HEK293 (cell line): ENCODE measurements around the gene CELA1.
"Not testable (repeated sequence)": the region's sequence is repeated elsewhere in the genome, so short reads cannot be mapped to it uniquely, and the experiment has no call there.

Experiments used
- CTCF ChIA-PET: fragments of 350-600 bp; formaldehyde crosslinking; extraction: SDS; loops from one replicate; lab custom pipeline; 2021; ENCODE audit warnings: antibody characterized with exemption; lab: Yijun Ruan, JAX
- POLR2A ChIA-PET: fragments of 300-600 bp; formaldehyde crosslinking; extraction: SDS; loops from one replicate; lab custom pipeline; 2020; ENCODE audit warnings: antibody characterized with exemption, inconsistent platforms; lab: Yijun Ruan, JAX
- H3K27ac ChIP-seq: fragments of 200-500 bp; sonication (Bioruptor generic); 2 replicates; pipeline ENCODE4 v1.5.1; 2014; ENCODE audit warnings: low read depth, low read length, control low read depth, inconsistent platforms; ENCODE audit errors: extremely low read depth
- H3K36me3 ChIP-seq, 2 experiments: fragments of 200-500 bp in 1 of 2; sonication (Bioruptor generic) in 1 of 2; 1 replicate in 1 of 2; 2 replicates in 1 of 2; pipeline ENCODE4 v1.5.1; 2014 to 2017; ENCODE audit warnings: inconsistent platforms in 2 of 2, low read length in 2 of 2; ENCODE audit not compliant: control insufficient read depth in 2 of 2, insufficient read depth in 1 of 2
- H3K4me1 ChIP-seq: fragments of 200-500 bp; sonication (Bioruptor generic); 2 replicates; pipeline ENCODE4 v1.5.1; 2014; ENCODE audit warnings: mild to moderate bottlenecking, low read length, inconsistent platforms; ENCODE audit not compliant: control insufficient read depth, insufficient read depth
- H3K4me3 ChIP-seq: 2 replicates; pipeline ENCODE4 v1.5.1; 2011; ENCODE audit warnings: low read depth, mild to moderate bottlenecking, control low read depth, low read length, moderate library complexity
- H3K9me3 ChIP-seq: fragments of 200-500 bp; sonication (Bioruptor generic); 2 replicates; pipeline ENCODE4 v1.5.1; 2014; ENCODE audit warnings: low read depth, low read length, inconsistent platforms; ENCODE audit not compliant: control insufficient read depth, insufficient read depth
- IKZF3 ChIP-seq: fragments of 450-650 bp; IDR thresholded peaks from 2 replicates; pipeline ENCODE4 v1.5.0; 2018; ENCODE audit warnings: missing biosample characterization, mild to moderate bottlenecking, missing genetic modification characterization, moderate library complexity
- KLF1 ChIP-seq: fragments of 450-650 bp; formaldehyde crosslinking; IDR thresholded peaks from 2 replicates; pipeline ENCODE4 v1.5.1; 2016; ENCODE audit warnings: missing biosample characterization, missing genetic modification characterization
- SCRT1 ChIP-seq: fragments of 450-650 bp; formaldehyde crosslinking; IDR thresholded peaks from 2 replicates; pipeline ENCODE4 v1.5.1; 2016; ENCODE audit warnings: missing biosample characterization, missing genetic modification characterization, borderline replicate concordance
- SCRT2 ChIP-seq: fragments of 450-650 bp; formaldehyde crosslinking; IDR thresholded peaks from 2 replicates; pipeline ENCODE4 v1.5.1; 2016; ENCODE audit warnings: missing biosample characterization, missing genetic modification characterization
- ZFP3 ChIP-seq: fragments of 450-650 bp; formaldehyde crosslinking; IDR thresholded peaks from 2 replicates; pipeline ENCODE4 v1.5.1; 2016; ENCODE audit warnings: low read depth, missing biosample characterization, missing genetic modification characterization
- ZFP41 ChIP-seq: fragments of 450-650 bp; formaldehyde crosslinking; IDR thresholded peaks from 2 replicates; pipeline ENCODE4 v1.5.1; 2016; ENCODE audit warnings: missing biosample characterization, missing genetic modification characterization, borderline replicate concordance
- ZNF121 ChIP-seq: fragments of 450-650 bp; formaldehyde crosslinking; IDR thresholded peaks from 2 replicates; pipeline ENCODE4 v1.5.1; 2016; ENCODE audit warnings: missing biosample characterization, missing genetic modification characterization
- ZNF488 ChIP-seq: fragments of 450-650 bp; formaldehyde crosslinking; IDR thresholded peaks from 2 replicates; pipeline ENCODE4 v1.5.1; 2016; ENCODE audit warnings: missing biosample characterization, missing genetic modification characterization
- ZNF670 ChIP-seq: fragments of 450-650 bp; formaldehyde crosslinking; IDR thresholded peaks from 2 replicates; pipeline ENCODE4 v1.5.1; 2016; ENCODE audit warnings: missing biosample characterization, missing genetic modification characterization, low read depth
- ZSCAN18 ChIP-seq: fragments of 450-650 bp; formaldehyde crosslinking; IDR thresholded peaks from 2 replicates; pipeline ENCODE4 v1.5.1; 2016; ENCODE audit warnings: missing biosample characterization, missing genetic modification characterization

CELA1 gene

GRCh38 chr12:51320311-51320694 lies 26.2 kb downstream of the CELA1 start:
- Histone ChIP-seq H3K9me3 (no peaks in the 10 kb centered on the region), H3K4me1 (no peaks in the 10 kb centered on the region), H3K36me3 (no peaks in the 10 kb centered on the region), H3K4me3 (no peak overlapping the region), H3K27ac (no peak overlapping the region)
- CTCF ChIA-PET, result interaction anchor here (2.0 kb wide), 1 partner anchor 21 kb away, joined by 8 read pairs; no protein-coding TSS in a partner anchor
- TF ChIP-seq ZNF488 (tag by site-specific recombination), result no peak
- no peak for TF ChIP-seq ZFP41
- TF ChIP-seq IKZF3, result no peak
- POLR2A ChIA-PET, result no interaction called here

GRCh38 chr12:51318846-51319599 lies 27.5 kb downstream of the CELA1 start:
- CTCF ChIA-PET, result no interaction called here
- H3K4me3 ChIP-seq, result no peak overlapping the region
- TF ChIP-seq ZFP3 (tag by site-specific recombination) (no peak), SCRT1 (tag by site-specific recombination) (peak; percentile 65; the same call in 1 of the 2 replicates), SCRT2 (peak; percentile 91), KLF1 (tag by site-specific recombination) (peak; percentile 76), ZNF670 (tag by site-specific recombination) (no peak)
- no peak overlapping the region for H3K27ac ChIP-seq
- no peaks in the 10 kb centered on the region for H3K36me3 ChIP-seq
- H3K9me3 ChIP-seq, result no peaks in the 10 kb centered on the region
- H3K4me1 ChIP-seq, result no peaks in the 10 kb centered on the region
- POLR2A ChIA-PET, result no interaction called here

GRCh38 chr12:51318057-51318806 lies 28.2 kb downstream of the CELA1 start:
- H3K9me3 ChIP-seq, H3K27ac ChIP-seq, H3K4me1 ChIP-seq, H3K36me3 ChIP-seq, H3K4me3 ChIP-seq, POLR2A ChIA-PET, CTCF ChIA-PET: not testable (repeated sequence)

GRCh38 chr12:51311389-51311788 lies 35.1 kb downstream of the CELA1 start:
- POLR2A ChIA-PET, result no interaction called here

More at GRCh38 chr12:51311389-51311788, 35.1 kb downstream of the CELA1 start:
- no peak overlapping the region for H3K27ac ChIP-seq
- H3K4me3 ChIP-seq, result no peak overlapping the region
- no peaks in the 10 kb centered on the region for H3K4me1 ChIP-seq
- H3K36me3 ChIP-seq, result no peaks in the 10 kb centered on the region
- CTCF ChIA-PET, result no interaction called here
- H3K9me3 ChIP-seq, result no peaks in the 10 kb centered on the region
- no peak for TF ChIP-seq ZSCAN18 (tag by site-specific recombination)
- peak; percentile 82 for TF ChIP-seq ZNF121
